ENCODE results near the gene TRIM67.

DNA sequence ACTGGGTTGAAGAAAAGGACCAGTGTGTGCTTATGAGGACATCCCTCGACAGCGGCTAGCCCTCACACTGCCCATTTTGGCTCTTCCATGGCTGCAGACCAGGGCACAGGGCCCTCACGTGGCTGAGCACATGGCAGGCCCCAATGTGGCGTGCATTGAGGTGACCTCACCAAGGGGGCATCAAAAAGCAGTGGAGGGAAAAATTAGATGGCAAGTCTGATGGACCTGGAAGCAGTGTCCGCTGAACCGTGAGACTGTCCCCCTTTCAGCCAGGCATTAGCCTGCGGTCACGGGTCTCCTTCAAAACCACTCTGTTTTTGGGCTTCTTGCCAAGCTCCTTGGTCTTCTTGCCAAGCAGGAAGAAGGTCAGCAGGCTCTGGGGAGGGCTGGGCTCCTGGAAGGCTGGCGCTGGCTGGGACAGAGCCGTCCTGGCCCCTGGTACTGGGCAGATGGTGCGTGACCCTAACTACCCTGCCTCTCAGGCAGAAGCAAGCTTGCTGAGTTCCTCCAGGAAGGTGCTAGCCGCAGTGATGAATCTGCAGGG, 30.8 kb downstream of the TRIM67 start:
- TF ChIP-seq, protein P1, sequence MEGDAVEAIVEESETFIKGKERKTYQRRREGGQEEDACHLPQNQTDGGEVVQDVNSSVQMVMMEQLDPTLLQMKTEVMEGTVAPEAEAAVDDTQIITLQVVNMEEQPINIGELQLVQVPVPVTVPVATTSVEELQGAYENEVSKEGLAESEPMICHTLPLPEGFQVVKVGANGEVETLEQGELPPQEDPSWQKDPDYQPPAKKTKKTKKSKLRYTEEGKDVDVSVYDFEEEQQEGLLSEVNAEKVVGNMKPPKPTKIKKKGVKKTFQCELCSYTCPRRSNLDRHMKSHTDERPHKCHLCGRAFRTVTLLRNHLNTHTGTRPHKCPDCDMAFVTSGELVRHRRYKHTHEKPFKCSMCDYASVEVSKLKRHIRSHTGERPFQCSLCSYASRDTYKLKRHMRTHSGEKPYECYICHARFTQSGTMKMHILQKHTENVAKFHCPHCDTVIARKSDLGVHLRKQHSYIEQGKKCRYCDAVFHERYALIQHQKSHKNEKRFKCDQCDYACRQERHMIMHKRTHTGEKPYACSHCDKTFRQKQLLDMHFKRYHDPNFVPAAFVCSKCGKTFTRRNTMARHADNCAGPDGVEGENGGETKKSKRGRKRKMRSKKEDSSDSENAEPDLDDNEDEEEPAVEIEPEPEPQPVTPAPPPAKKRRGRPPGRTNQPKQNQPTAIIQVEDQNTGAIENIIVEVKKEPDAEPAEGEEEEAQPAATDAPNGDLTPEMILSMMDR (tag by site-specific recombination; IDR thresholded peaks at IDR 0.05), result no peak
- TF ChIP-seq, protein P2, sequence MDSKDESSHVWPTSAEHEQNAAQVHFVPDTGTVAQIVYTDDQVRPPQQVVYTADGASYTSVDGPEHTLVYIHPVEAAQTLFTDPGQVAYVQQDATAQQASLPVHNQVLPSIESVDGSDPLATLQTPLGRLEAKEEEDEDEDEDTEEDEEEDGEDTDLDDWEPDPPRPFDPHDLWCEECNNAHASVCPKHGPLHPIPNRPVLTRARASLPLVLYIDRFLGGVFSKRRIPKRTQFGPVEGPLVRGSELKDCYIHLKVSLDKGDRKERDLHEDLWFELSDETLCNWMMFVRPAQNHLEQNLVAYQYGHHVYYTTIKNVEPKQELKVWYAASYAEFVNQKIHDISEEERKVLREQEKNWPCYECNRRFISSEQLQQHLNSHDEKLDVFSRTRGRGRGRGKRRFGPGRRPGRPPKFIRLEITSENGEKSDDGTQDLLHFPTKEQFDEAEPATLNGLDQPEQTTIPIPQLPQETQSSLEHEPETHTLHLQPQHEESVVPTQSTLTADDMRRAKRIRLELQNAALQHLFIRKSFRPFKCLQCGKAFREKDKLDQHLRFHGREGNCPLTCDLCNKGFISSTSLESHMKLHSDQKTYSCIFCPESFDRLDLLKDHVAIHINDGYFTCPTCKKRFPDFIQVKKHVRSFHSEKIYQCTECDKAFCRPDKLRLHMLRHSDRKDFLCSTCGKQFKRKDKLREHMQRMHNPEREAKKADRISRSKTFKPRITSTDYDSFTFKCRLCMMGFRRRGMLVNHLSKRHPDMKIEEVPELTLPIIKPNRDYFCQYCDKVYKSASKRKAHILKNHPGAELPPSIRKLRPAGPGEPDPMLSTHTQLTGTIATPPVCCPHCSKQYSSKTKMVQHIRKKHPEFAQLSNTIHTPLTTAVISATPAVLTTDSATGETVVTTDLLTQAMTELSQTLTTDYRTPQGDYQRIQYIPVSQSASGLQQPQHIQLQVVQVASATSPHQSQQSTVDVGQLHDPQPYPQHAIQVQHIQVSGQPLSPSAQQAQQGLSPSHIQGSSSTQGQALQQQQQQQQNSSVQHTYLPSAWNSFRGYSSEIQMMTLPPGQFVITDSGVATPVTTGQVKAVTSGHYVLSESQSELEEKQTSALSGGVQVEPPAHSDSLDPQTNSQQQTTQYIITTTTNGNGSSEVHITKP (tag by site-specific recombination; IDR thresholded peaks at IDR 0.05), result no peak
